SK-N-SH (cell line): Measurements from ENCODE around the gene RRP15.

ENCODE experiments used
- EZH2phosphoT487 ChIP-seq: fragments of 200-600 bp; sonication (generic); IDR thresholded peaks from 2 replicates; pipeline ENCODE4 v1.6.1; 2017; ENCODE audit warnings: low read depth, mixed run types, mild to moderate bottlenecking, antibody characterized with exemption, moderate library complexity, borderline replicate concordance
- FOXM1 ChIP-seq: IDR thresholded peaks from 2 replicates; pipeline ENCODE4 v1.4.0; 2012; ENCODE audit warnings: low read depth, mild to moderate bottlenecking
- MXI1 ChIP-seq: IDR thresholded peaks from 2 replicates; pipeline ENCODE4 v1.6.1; 2012; ENCODE audit warnings: mild to moderate bottlenecking, low read depth, low read length, improper control_type of control experiment
- NRF1 ChIP-seq: IDR thresholded peaks from 2 replicates; pipeline ENCODE4 v1.6.1; 2012; ENCODE audit warnings: low read depth, mild to moderate bottlenecking, low read length
- SIN3A ChIP-seq: IDR thresholded peaks from 2 replicates; pipeline ENCODE4 v1.6.1; 2012; ENCODE audit warnings: low read depth, mild to moderate bottlenecking, low read length, moderate library complexity, borderline replicate concordance
- YY1 ChIP-seq: IDR thresholded peaks from 2 replicates; pipeline ENCODE4 v1.4.0; 2012; ENCODE audit warnings: low read depth, mild to moderate bottlenecking
- TF ChIP-seq, protein P1 (sequence below): fragments of 200-600 bp; sonication (generic); IDR thresholded peaks from 2 replicates; pipeline ENCODE4 v1.6.1; 2017; ENCODE audit warnings: antibody characterized with exemption, mild to moderate bottlenecking, moderate library complexity
- TF ChIP-seq, protein P2 (sequence below): IDR thresholded peaks from 2 replicates; pipeline ENCODE4 v1.6.1; 2012; ENCODE audit warnings: mild to moderate bottlenecking, low read depth, low read length, moderate library complexity

DNA sequence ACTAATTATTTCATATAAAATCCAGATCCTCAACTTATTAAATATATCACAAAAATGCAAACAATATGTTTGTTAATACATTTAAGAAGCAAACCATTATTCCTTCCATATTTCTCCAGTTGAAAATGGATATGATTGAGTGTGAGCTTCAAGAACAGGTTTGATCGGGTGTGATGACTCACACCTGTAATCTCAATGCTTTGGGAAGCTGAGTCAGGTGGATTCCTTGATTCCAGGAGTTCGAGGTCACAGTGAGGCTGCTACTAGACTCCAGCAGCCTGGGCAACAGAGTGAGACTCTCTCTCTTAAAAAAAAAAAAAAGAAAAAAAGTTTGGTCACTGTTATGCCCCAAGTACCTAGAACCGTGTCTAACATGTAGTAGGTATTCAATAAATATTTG is 42.9 kb upstream of the RRP15 start:
- TF ChIP-seq, protein P1, sequence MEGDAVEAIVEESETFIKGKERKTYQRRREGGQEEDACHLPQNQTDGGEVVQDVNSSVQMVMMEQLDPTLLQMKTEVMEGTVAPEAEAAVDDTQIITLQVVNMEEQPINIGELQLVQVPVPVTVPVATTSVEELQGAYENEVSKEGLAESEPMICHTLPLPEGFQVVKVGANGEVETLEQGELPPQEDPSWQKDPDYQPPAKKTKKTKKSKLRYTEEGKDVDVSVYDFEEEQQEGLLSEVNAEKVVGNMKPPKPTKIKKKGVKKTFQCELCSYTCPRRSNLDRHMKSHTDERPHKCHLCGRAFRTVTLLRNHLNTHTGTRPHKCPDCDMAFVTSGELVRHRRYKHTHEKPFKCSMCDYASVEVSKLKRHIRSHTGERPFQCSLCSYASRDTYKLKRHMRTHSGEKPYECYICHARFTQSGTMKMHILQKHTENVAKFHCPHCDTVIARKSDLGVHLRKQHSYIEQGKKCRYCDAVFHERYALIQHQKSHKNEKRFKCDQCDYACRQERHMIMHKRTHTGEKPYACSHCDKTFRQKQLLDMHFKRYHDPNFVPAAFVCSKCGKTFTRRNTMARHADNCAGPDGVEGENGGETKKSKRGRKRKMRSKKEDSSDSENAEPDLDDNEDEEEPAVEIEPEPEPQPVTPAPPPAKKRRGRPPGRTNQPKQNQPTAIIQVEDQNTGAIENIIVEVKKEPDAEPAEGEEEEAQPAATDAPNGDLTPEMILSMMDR: no peak
- TF ChIP-seq EZH2phosphoT487 (no peak), FOXM1 (no peak), YY1 (no peak), SIN3A (no peak), NRF1 (no peak), MXI1 (no peak)
- TF ChIP-seq, protein P2, sequence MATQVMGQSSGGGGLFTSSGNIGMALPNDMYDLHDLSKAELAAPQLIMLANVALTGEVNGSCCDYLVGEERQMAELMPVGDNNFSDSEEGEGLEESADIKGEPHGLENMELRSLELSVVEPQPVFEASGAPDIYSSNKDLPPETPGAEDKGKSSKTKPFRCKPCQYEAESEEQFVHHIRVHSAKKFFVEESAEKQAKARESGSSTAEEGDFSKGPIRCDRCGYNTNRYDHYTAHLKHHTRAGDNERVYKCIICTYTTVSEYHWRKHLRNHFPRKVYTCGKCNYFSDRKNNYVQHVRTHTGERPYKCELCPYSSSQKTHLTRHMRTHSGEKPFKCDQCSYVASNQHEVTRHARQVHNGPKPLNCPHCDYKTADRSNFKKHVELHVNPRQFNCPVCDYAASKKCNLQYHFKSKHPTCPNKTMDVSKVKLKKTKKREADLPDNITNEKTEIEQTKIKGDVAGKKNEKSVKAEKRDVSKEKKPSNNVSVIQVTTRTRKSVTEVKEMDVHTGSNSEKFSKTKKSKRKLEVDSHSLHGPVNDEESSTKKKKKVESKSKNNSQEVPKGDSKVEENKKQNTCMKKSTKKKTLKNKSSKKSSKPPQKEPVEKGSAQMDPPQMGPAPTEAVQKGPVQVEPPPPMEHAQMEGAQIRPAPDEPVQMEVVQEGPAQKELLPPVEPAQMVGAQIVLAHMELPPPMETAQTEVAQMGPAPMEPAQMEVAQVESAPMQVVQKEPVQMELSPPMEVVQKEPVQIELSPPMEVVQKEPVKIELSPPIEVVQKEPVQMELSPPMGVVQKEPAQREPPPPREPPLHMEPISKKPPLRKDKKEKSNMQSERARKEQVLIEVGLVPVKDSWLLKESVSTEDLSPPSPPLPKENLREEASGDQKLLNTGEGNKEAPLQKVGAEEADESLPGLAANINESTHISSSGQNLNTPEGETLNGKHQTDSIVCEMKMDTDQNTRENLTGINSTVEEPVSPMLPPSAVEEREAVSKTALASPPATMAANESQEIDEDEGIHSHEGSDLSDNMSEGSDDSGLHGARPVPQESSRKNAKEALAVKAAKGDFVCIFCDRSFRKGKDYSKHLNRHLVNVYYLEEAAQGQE: no peak
